Stimulated activated naive CD8-positive, alpha-beta T cell treated with anti-CD3 and anti-CD28 coated beads, Interleukin-15, amount 100 ng/mL, for 72 hours (primary cell): ENCODE results near the gene PXYLP1.
A peak's percentile ranks its signal among the peaks of the same experiment; 100 is the strongest.
"Not testable (repeated sequence)": the region's sequence is repeated elsewhere in the genome, so short reads cannot be mapped to it uniquely, and the experiment has no call there.

Source experiments
- ATAC-seq: fragments of 150-1000 bp; cut with Tn5 transposase; 2 replicates; pipeline ENCODE4 v1.10.0; 2021; ENCODE audit warnings: mild to moderate bottlenecking, moderate library complexity
- DNase-seq, 2 donors: peaks; one replicate each; pipeline ENCODE4 v3.0.0; 2021 to 2022
- H3K27ac Mint-ChIP-seq, 2 donors: one replicate each; pipeline ENCODE4 v1.8.0; 2022; ENCODE audit warnings: mild to moderate bottlenecking in 2 of 2, mixed read lengths in 2 of 2, moderate library complexity in 2 of 2
- H3K27me3 Mint-ChIP-seq: one replicate; pipeline ENCODE4 v1.8.0; 2022; ENCODE audit warnings: mixed read lengths
- H3K4me1 Mint-ChIP-seq: one replicate; pipeline ENCODE4 v1.8.0; 2022; ENCODE audit warnings: mild to moderate bottlenecking, mixed read lengths
- H3K4me3 Mint-ChIP-seq, 2 donors: one replicate each; pipeline ENCODE4 v1.8.0; 2022; ENCODE audit warnings: mild to moderate bottlenecking in 2 of 2, mixed read lengths in 2 of 2, moderate library complexity in 1 of 2
- H3K9me3 Mint-ChIP-seq, 2 donors: one replicate each; pipeline ENCODE4 v1.8.0; 2022; ENCODE audit warnings: mixed read lengths in 2 of 2

Gene PXYLP1

GRCh38 chr3:141285570-141285969, 53.9 kb downstream of the PXYLP1 start:
- ATAC-seq: no peak
- no peaks in the 10 kb centered on the region for H3K27me3 Mint-ChIP-seq
- H3K4me3 Mint-ChIP-seq: no peak overlapping the region
- H3K27ac Mint-ChIP-seq: no peak overlapping the region
- no peak for DNase-seq
- H3K4me1 Mint-ChIP-seq: no peaks in the 10 kb centered on the region
- no peaks in the 10 kb centered on the region for H3K9me3 Mint-ChIP-seq

GRCh38 chr3:141286856-141287255, 55.2 kb downstream of the PXYLP1 start:
- DNase-seq (no peak), ATAC-seq (no peak)
- Mint-ChIP-seq H3K27me3 (no peaks in the 10 kb centered on the region), H3K4me1 (no peaks in the 10 kb centered on the region), H3K27ac (peak overlapping the region in 1 of 2 donors; percentile 30), H3K4me3 (no peak overlapping the region), H3K9me3 (no peaks in the 10 kb centered on the region)

DNA sequence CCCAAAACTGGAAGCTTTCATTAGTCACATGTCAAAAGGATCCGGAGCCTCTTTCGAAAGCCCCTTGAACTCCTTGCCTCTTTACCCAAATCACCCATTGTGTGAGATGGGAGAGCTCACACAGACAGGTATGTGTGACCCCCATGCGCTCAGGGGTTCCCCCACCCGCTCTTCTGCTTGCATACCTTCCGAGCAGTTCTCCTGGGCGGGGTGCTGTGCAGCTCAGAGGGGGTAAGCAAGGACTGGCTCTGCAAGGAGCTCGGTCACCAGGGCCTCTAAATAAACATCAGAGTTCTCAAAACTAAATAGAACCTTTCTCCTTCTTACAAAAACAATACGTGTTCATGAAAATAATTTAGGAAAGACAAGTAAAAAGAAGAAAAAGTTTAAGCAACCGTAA, 55.7 kb downstream of the PXYLP1 start:
- Mint-ChIP-seq H3K4me3 (no peak overlapping the region), H3K27me3 (no peaks in the 10 kb centered on the region), H3K9me3 (no peaks in the 10 kb centered on the region), H3K4me1 (no peaks in the 10 kb centered on the region), H3K27ac (no peak overlapping the region)
- ATAC-seq (no peak), DNase-seq (no peak)

DNA sequence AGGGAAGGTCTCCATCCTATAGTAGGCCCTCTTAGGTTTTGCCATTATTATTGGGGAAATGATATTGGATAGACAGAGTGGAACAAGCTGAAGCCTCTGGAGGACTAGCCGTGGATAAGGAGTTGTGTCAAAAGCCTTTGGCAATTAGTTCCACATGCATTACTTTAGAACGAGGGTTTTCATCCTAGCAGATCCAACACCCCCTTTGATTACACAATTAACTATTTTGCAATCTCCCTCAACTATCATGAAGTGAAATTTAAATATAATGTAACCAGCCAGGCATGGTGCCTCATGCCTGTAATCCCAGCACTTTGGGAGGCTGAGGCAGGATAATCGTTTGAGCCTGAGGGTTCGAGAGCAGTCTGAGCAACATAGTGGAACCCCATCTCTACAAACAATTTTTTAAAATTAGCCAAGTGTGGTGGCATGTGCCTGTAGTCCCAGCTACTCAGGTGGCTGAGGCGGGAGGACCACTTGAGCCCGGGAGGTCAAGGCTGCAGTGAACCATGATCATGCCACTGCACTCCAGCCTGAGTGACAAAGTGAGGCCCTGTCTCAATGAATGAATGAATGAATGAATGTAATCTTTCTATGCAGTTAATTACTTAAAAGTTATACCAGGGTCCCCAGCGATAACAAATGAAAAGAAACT, 56.8 kb downstream of the PXYLP1 start:
- DNase-seq (no peak), ATAC-seq (no peak)
- Mint-ChIP-seq H3K4me1 (no peaks in the 10 kb centered on the region), H3K27ac (no peak overlapping the region), H3K9me3 (no peaks in the 10 kb centered on the region), H3K4me3 (no peak overlapping the region), H3K27me3 (no peaks in the 10 kb centered on the region)

GRCh38 chr3:141289228-141289772, 57.7 kb downstream of the PXYLP1 start:
- H3K9me3 Mint-ChIP-seq: no peaks in the 10 kb centered on the region
- H3K27me3 Mint-ChIP-seq: no peaks in the 10 kb centered on the region
- H3K27ac Mint-ChIP-seq: no peak overlapping the region
- ATAC-seq (no peak), DNase-seq (no peak)
- H3K4me3 Mint-ChIP-seq: no peak overlapping the region
- H3K4me1 Mint-ChIP-seq: no peaks in the 10 kb centered on the region

DNA sequence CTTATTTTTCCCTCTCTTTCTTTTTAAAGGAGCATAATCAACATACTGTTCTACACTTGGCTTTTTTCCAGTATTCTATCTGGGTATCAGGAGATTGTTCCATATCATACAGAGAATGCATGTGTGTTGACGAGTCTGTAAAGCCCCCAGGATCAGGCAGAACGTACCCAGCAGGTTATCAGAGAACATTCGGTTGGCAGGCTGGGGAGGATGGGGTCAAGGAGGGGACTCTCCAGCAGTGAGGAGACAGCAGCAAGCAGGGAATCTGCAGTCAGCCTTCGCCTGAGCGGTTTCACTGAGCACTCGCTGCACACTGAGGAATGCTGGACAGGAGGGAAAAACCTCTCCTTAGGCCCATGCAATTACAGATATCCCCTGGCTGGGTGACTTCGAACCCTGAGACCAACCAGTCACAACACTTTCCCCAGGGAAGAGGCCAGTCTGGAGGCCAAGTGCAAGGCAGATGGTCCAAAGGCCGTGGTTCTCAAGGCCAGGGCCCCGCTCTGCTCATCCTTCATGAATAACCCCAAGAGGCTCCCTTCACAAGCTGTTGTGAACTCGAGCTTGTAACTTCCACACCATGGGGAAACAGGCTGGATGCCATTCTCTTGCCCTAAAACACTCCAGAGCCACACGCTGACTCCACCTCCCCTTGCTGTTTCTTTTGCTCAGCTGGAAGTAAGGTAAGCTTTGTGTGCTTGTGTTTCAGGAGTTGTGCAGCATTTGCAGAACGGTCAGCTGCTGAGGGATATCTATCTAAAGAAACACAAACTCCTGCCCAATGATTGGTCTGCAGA, 60.1 kb downstream of the PXYLP1 start:
- DNase-seq: no peak
- no peaks in the 10 kb centered on the region for H3K9me3 Mint-ChIP-seq
- H3K27me3 Mint-ChIP-seq: no peaks in the 10 kb centered on the region
- ATAC-seq: no peak
- peaks cover 7% of the 10 kb centered on the region for H3K4me1 Mint-ChIP-seq
- H3K4me3 Mint-ChIP-seq: no peak overlapping the region
- H3K27ac Mint-ChIP-seq: no peak overlapping the region

- Mint-ChIP-seq H3K4me3 (no peak overlapping the region), H3K9me3 (no peaks in the 10 kb centered on the region), H3K4me1 (peaks cover 7% of the 10 kb centered on the region), H3K27me3 (no peaks in the 10 kb centered on the region), H3K27ac (no peak overlapping the region)
- no peak for DNase-seq
- no peak for ATAC-seq
Measured at GRCh38 chr3:141292356-141293058, 60.9 kb downstream of the PXYLP1 start.

GRCh38 chr3:141294301-141294700, 62.7 kb downstream of the PXYLP1 start:
- peak overlapping the region; percentile 69 to 84 for H3K4me3 Mint-ChIP-seq
- no peaks in the 10 kb centered on the region for H3K9me3 Mint-ChIP-seq
- DNase-seq (no peak), ATAC-seq (no peak)
- peaks cover 7% of the 10 kb centered on the region for H3K4me1 Mint-ChIP-seq
- no peaks in the 10 kb centered on the region for H3K27me3 Mint-ChIP-seq
- peak overlapping the region; percentile 97 to 98 for H3K27ac Mint-ChIP-seq

- no peaks in the 10 kb centered on the region for H3K27me3 Mint-ChIP-seq
- H3K4me1 Mint-ChIP-seq: peaks cover 7% of the 10 kb centered on the region
- peak overlapping the region; percentile 97 to 98 for H3K27ac Mint-ChIP-seq
- peak overlapping the region; percentile 69 to 84 for H3K4me3 Mint-ChIP-seq
- ATAC-seq (peak; percentile 90), DNase-seq (no peak)
- no peaks in the 10 kb centered on the region for H3K9me3 Mint-ChIP-seq
Measured at GRCh38 chr3:141294848-141295247, 63.2 kb downstream of the PXYLP1 start.

- H3K9me3 Mint-ChIP-seq, ATAC-seq, DNase-seq, H3K27me3 Mint-ChIP-seq: not testable (repeated sequence)
- Mint-ChIP-seq H3K27ac (peak overlapping the region in 1 of 2 donors; percentile 47), H3K4me1 (peaks cover 22% of the 10 kb centered on the region), H3K4me3 (peak overlapping the region; percentile 12 to 57)
Measured at GRCh38 chr3:141300426-141300825, 68.8 kb downstream of the PXYLP1 start.

GRCh38 chr3:141302364-141303141, 70.9 kb downstream of the PXYLP1 start:
- H3K4me1 Mint-ChIP-seq: peaks cover 38% of the 10 kb centered on the region
- H3K27me3 Mint-ChIP-seq: no peaks in the 10 kb centered on the region
- peak overlapping the region in 1 of 2 donors; percentile 10 for H3K27ac Mint-ChIP-seq
- ATAC-seq (no peak), DNase-seq (no peak)
- no peak overlapping the region for H3K4me3 Mint-ChIP-seq
- peaks cover 0 to 4% of the 10 kb centered on the region in 2 donors for H3K9me3 Mint-ChIP-seq

DNA sequence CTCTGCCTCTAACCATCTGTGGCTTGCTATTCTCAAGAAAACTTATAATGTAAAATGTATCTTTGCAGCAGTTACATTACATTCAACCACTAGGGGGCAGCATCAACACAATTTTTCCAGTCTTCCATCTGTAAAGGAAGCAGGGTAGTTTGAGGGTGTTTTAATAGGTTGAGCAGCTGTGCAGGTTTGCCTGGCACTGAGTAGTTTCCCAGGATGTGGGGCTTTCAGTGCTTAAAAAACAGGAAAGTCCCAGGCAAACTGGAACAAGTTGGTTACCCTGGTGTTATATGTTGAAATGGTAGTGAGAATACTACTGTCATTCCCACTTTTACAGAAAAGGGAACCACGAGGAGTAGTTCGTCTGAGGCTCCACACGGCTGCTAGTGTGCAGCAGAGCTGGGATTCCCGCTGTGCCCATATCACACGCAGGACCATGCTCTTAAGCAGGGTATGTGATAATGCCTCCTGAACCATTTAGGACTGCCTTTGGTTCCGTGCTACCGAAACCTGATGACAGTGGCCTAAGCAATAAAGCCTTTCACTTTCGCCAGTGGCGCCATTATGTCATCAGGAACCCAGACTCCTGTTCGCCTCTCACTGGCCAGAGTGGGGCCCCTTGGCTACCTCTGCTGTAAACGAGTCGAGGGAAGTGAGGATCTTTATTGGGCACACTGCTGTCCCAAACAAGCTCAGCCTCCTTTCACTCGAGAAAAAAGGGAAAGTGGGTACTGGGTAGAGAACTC, 72.0 kb downstream of the PXYLP1 start:
- Mint-ChIP-seq H3K4me3 (no peak overlapping the region), H3K27me3 (no peaks in the 10 kb centered on the region), H3K4me1 (peaks cover 49% of the 10 kb centered on the region), H3K9me3 (peaks cover 0 to 4% of the 10 kb centered on the region in 2 donors), H3K27ac (no peak overlapping the region)
- DNase-seq: peak; percentile 49 to 57
- ATAC-seq: peak; percentile 55

GRCh38 chr3:141305436-141305835, 73.8 kb downstream of the PXYLP1 start:
- no peaks in the 10 kb centered on the region for H3K27me3 Mint-ChIP-seq
- ATAC-seq: peak; percentile 34
- H3K4me3 Mint-ChIP-seq: no peak overlapping the region
- peaks cover 56% of the 10 kb centered on the region for H3K4me1 Mint-ChIP-seq
- no peak for DNase-seq
- H3K9me3 Mint-ChIP-seq: no peaks in the 10 kb centered on the region
- no peak overlapping the region for H3K27ac Mint-ChIP-seq

- H3K27ac Mint-ChIP-seq: no peak overlapping the region
- H3K4me3 Mint-ChIP-seq: no peak overlapping the region
- H3K9me3 Mint-ChIP-seq: no peaks in the 10 kb centered on the region
- no peak for DNase-seq
- H3K4me1 Mint-ChIP-seq: peaks cover 56% of the 10 kb centered on the region
- ATAC-seq: no peak
- H3K27me3 Mint-ChIP-seq: no peaks in the 10 kb centered on the region
Measured at GRCh38 chr3:141306276-141306675, 74.7 kb downstream of the PXYLP1 start.
